HepG2 (cell line): ENCODE data around the gene NEDD8. TPM values are rescaled to one million over a fixed set of nuclear protein-coding genes. Genes with fewer than 3 reads are reported as not detected.

Source experiments
- FOXK1 ChIP-seq: sonication (generic); formaldehyde crosslinking; IDR thresholded peaks from 2 replicates; pipeline ENCODE4 v1.4.0; 2020; ENCODE audit warnings: low read depth, missing genetic modification reagents, borderline replicate concordance
- FOXO1 ChIP-seq: sonication (generic); formaldehyde crosslinking; IDR thresholded peaks from 2 replicates; pipeline ENCODE4 v1.4.0; 2020; ENCODE audit warnings: missing genetic modification reagents
- HNF4G ChIP-seq, 2 experiments: sonication (generic) in 1 of 2; formaldehyde crosslinking in 1 of 2; IDR thresholded peaks; 2 replicates each; pipeline versions ENCODE4 v1.4.0 to v1.6.1; 2011 to 2020; ENCODE audit warnings: borderline replicate concordance in 2 of 2, low read depth in 2 of 2, mild to moderate bottlenecking in 2 of 2, low read length in 1 of 2, missing genetic modification reagents in 1 of 2, moderate library complexity in 1 of 2
- HOXA3 ChIP-seq: sonication (generic); formaldehyde crosslinking; IDR thresholded peaks from 2 replicates; pipeline ENCODE4 v1.5.0; 2020; ENCODE audit warnings: missing genetic modification reagents
- KLF15 ChIP-seq: sonication (generic); formaldehyde crosslinking; IDR thresholded peaks from 2 replicates; pipeline ENCODE4 v1.8.1; 2023; ENCODE audit warnings: borderline replicate concordance, mild to moderate bottlenecking, inconsistent platforms, missing genetic modification reagents, mixed read lengths
- MEF2D ChIP-seq: sonication (generic); formaldehyde crosslinking; IDR thresholded peaks from 2 replicates; pipeline ENCODE4 v1.5.1; 2020; ENCODE audit warnings: mild to moderate bottlenecking, missing genetic modification reagents
- MXI1 ChIP-seq: IDR thresholded peaks from 3 replicates; pipeline ENCODE4 v1.6.1; 2012; ENCODE audit warnings: low read depth, low read length, inconsistent platforms, borderline replicate concordance
- MYC ChIP-seq: sonication (generic); formaldehyde crosslinking; IDR thresholded peaks from 2 replicates; pipeline ENCODE4 v1.9.0; 2021; ENCODE audit warnings: missing genetic modification reagents, borderline replicate concordance
- NR2F2 ChIP-seq: IDR thresholded peaks from 2 replicates; pipeline ENCODE4 v1.6.1; 2012; ENCODE audit warnings: low read depth, inconsistent platforms, borderline replicate concordance
- PHF20 ChIP-seq: sonication (generic); formaldehyde crosslinking; IDR thresholded peaks from 2 replicates; pipeline ENCODE4 v1.5.0; 2020; ENCODE audit warnings: mild to moderate bottlenecking, missing genetic modification reagents
- POGZ ChIP-seq: sonication (generic); formaldehyde crosslinking; IDR thresholded peaks from 2 replicates; pipeline ENCODE4 v1.4.0; 2020; ENCODE audit warnings: mild to moderate bottlenecking, missing genetic modification reagents
- SRF ChIP-seq: IDR thresholded peaks from 2 replicates; pipeline ENCODE4 v1.6.1; 2011; ENCODE audit warnings: mild to moderate bottlenecking, low read depth, low read length, moderate library complexity
- ZFP37 ChIP-seq: sonication (generic); formaldehyde crosslinking; IDR thresholded peaks from 2 replicates; pipeline ENCODE4 v1.4.0; 2020; ENCODE audit warnings: missing genetic modification reagents, borderline replicate concordance
- ZNF17 ChIP-seq: sonication (generic); formaldehyde crosslinking; IDR thresholded peaks from 2 replicates; pipeline ENCODE4 v1.5.0; 2020; ENCODE audit warnings: mild to moderate bottlenecking, missing genetic modification reagents
- ZNF234 ChIP-seq: sonication (generic); formaldehyde crosslinking; conservative IDR thresholded peaks from 2 replicates; pipeline ENCODE4 v1.5.1; 2020; ENCODE audit warnings: mild to moderate bottlenecking, missing genetic modification reagents
- ZNF34 ChIP-seq: sonication (generic); formaldehyde crosslinking; IDR thresholded peaks from 2 replicates; pipeline ENCODE4 v1.4.0; 2020; ENCODE audit warnings: mild to moderate bottlenecking, missing genetic modification reagents, borderline replicate concordance
- ZNF350 ChIP-seq: sonication (generic); formaldehyde crosslinking; IDR thresholded peaks from 2 replicates; pipeline ENCODE4 v1.4.0; 2020; ENCODE audit warnings: mild to moderate bottlenecking, low read depth, missing genetic modification reagents, borderline replicate concordance
- ZNF598 ChIP-seq: sonication (generic); formaldehyde crosslinking; IDR thresholded peaks from 2 replicates; pipeline ENCODE4 v1.5.1; 2020; ENCODE audit warnings: mild to moderate bottlenecking, missing genetic modification reagents, borderline replicate concordance
- ZNF605 ChIP-seq: sonication (generic); formaldehyde crosslinking; IDR thresholded peaks from 2 replicates; pipeline ENCODE4 v1.8.0; 2022; ENCODE audit warnings: mild to moderate bottlenecking, missing genetic modification reagents
- ZNF879 ChIP-seq: sonication (generic); formaldehyde crosslinking; IDR thresholded peaks from 2 replicates; pipeline ENCODE4 v1.8.1; 2023; ENCODE audit warnings: missing genetic modification reagents
- ZSCAN29 ChIP-seq: sonication (generic); formaldehyde crosslinking; conservative IDR thresholded peaks from 2 replicates; pipeline ENCODE4 v1.4.0; 2020; ENCODE audit warnings: mild to moderate bottlenecking, missing genetic modification reagents
- polyA plus RNA-seq, 8 experiments: library from polyadenylated mRNA; depleted of rRNA in 3 of 8; stranded (reverse) in 7 of 8; unstranded in 1 of 8; fragments of >200 nt; fragmentation: Illumina TruSeq in 4 of 8; extraction: Trizol in 4 of 8; gene quantifications; 2 replicates each; pipeline versions ENCODE4 v1.2.1 to v1.2.3, GENCODE V29; 2011 to 2016; ENCODE audit warnings: low read depth in 4 of 8, missing spikeins in 1 of 8, mixed read lengths in 1 of 8; ENCODE audit not compliant: insufficient read depth in 1 of 8
- total RNA-seq, 5 experiments: library from RNA; depleted of rRNA; stranded (reverse); fragments of >200 nt; fragmentation: Illumina TruSeq; extraction: Trizol; gene quantifications; 2 replicates each; pipeline ENCODE4 v1.2.3, GENCODE V29; 2016; ENCODE audit warnings: low read depth in 1 of 5
- TF ChIP-seq, protein P1 (sequence below): sonication (generic); formaldehyde crosslinking; IDR thresholded peaks from 2 replicates; pipeline ENCODE4; 2020; ENCODE audit warnings: missing genetic modification reagents, mild to moderate bottlenecking, borderline replicate concordance
- TF ChIP-seq, protein P2 (sequence below): sonication (generic); formaldehyde crosslinking; IDR thresholded peaks from 2 replicates; pipeline ENCODE4 v1.4.0; 2020; ENCODE audit warnings: missing genetic modification reagents, low read depth, mild to moderate bottlenecking, borderline replicate concordance

NEDD8 gene
- total and polyA plus RNA-seq, 2 of the 13 experiments (the other 11 are each of a cell fraction or from before 2014, with no cell fraction given) = 535 to 713 TPM

DNA sequence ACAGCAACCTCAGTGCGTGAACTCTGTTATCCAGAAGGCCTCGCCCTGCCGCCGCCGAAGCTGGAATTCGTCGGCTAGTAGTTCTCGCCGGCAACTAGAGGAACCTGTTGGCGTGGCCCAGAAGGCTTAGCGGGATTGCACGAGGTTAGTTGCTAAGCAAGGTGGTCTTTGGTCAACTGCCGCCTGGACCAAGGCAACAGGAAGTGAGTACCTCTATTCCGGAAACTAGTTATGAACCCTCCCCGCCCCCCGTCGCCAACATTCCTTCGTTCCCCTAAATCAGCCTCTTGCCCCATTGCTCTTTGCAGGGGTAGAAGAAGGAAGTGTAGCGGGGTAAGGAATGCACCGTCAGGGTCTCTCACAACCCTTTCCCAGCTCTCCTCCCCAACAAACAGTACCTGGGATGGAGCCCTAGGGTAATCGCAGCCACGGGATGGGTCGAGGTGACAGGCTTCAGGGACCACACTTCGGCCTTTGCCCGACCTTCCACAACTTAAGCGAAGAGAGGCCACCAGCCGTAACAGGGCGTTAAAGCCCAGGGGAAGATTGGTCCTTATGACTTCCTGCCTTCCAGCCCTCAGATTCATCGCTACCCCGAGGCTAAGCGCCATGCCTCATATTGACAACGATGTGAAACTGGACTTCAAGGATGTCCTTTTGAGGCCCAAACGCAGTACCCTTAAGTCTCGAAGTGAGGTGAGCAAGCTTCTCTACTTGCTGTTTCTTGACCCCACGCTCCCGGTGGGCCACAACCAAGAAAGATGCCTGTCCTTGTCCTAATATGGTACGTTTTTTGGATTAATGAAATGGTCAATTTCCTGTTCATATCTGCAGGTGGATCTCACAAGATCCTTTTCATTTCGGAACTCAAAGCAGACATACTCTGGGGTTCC lies 724 bp upstream of the NEDD8 start, which contains the start of gene GMPR2 (continued):
- TF ChIP-seq MYC = peak; percentile 97
- TF ChIP-seq SRF = no peak
- TF ChIP-seq FOXO1 (CRISPR knock-in tag) = peak; percentile 87
- TF ChIP-seq FOXK1 (CRISPR knock-in tag) = no peak
- TF ChIP-seq ZNF879 = peak; percentile 88
- no peak for TF ChIP-seq ZFP37 (CRISPR knock-in tag)
- TF ChIP-seq, protein P1, sequence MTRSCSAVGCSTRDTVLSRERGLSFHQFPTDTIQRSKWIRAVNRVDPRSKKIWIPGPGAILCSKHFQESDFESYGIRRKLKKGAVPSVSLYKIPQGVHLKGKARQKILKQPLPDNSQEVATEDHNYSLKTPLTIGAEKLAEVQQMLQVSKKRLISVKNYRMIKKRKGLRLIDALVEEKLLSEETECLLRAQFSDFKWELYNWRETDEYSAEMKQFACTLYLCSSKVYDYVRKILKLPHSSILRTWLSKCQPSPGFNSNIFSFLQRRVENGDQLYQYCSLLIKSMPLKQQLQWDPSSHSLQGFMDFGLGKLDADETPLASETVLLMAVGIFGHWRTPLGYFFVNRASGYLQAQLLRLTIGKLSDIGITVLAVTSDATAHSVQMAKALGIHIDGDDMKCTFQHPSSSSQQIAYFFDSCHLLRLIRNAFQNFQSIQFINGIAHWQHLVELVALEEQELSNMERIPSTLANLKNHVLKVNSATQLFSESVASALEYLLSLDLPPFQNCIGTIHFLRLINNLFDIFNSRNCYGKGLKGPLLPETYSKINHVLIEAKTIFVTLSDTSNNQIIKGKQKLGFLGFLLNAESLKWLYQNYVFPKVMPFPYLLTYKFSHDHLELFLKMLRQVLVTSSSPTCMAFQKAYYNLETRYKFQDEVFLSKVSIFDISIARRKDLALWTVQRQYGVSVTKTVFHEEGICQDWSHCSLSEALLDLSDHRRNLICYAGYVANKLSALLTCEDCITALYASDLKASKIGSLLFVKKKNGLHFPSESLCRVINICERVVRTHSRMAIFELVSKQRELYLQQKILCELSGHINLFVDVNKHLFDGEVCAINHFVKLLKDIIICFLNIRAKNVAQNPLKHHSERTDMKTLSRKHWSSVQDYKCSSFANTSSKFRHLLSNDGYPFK (CRISPR knock-in tag) = peak; percentile 89; the same call in 1 of the 2 replicates
- TF ChIP-seq ZNF598 (CRISPR knock-in tag) = peak; percentile 94
- TF ChIP-seq MXI1 = peak; percentile 27; the same call in 2 of the 3 replicates
- TF ChIP-seq ZNF605 (CRISPR knock-in tag) = peak; percentile 96
- TF ChIP-seq ZNF234 (CRISPR knock-in tag) = peak; percentile 1; the same call in 1 of the 2 replicates
- no peak for TF ChIP-seq ZNF17 (CRISPR knock-in tag)
- TF ChIP-seq HNF4G (IDR thresholded peaks at IDR 0.05; ENCODE audit: borderline replicate concordance, low read depth, low read length) = peak; percentile 64; the same call in 1 of the 2 replicates
- peak; percentile 54; the same call in 1 of the 2 replicates for TF ChIP-seq HNF4G (CRISPR knock-in tag; IDR thresholded peaks at IDR 0.05; ENCODE audit: borderline replicate concordance, low read depth)
- TF ChIP-seq ZSCAN29 = peak; percentile 95
- TF ChIP-seq ZNF34 = peak; percentile 93; the same call in 1 of the 2 replicates
- no peak; the same call in none of the 2 replicates for TF ChIP-seq KLF15 (CRISPR knock-in tag)
- TF ChIP-seq HOXA3 = peak; percentile 66
- peak; percentile 82; the same call in 1 of the 2 replicates for TF ChIP-seq ZNF350 (CRISPR knock-in tag)
- TF ChIP-seq NR2F2 = no peak
- peak; percentile 42 for TF ChIP-seq PHF20 (CRISPR knock-in tag)
- TF ChIP-seq, protein P2, sequence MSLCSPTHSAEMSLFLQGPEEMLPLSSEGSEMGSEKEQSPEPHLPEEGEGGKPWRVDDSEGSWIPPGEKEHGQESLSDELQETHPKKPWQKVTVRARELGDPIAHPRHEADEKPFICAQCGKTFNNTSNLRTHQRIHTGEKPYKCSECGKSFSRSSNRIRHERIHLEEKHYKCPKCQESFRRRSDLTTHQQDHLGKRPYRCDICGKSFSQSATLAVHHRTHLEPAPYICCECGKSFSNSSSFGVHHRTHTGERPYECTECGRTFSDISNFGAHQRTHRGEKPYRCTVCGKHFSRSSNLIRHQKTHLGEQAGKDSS (CRISPR knock-in tag) = 0 out of 2 replicates have a peak, but pooled peaks have one; percentile 15
- TF ChIP-seq MEF2D = no peak; the same call in none of the 2 replicates
- TF ChIP-seq POGZ = peak; percentile 78
